ENCODE measurements around the gene PTPRT. TPM values are rescaled to one million over a fixed set of nuclear protein-coding genes. Genes with fewer than 3 reads are reported as not detected.

PTPRT gene
- total RNA-seq, 1 donor from 2014 or later = not detected

DNA sequence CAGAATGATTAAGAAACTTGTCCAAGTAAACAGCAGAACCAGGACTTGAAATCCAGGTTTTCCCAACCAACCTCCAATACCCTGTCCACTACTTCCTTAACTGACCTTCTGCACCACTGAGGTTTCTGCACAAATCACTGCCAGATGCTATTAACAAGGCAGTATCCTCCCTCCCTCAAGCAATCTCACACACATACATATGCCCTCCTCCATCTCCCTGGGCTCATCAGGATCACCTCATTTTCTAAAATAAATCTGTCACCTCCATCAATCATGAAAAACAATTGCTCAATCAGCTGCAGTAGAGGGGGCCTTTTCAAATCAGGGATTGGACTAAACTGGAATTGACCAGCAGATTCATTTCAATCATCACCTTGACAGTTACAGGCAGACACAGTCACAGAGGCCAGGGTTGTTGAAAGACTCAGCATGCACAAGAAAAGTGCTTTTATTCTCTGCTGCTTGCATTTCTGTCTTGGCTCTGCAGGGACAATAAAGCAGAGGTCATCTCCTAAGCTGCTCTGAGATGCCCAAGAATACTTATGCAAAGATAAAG is 539.4 kb downstream of the PTPRT start:
- DNase-seq (ENCODE audit: extremely low read depth, low read depth, low spot score) = no peak

DNA sequence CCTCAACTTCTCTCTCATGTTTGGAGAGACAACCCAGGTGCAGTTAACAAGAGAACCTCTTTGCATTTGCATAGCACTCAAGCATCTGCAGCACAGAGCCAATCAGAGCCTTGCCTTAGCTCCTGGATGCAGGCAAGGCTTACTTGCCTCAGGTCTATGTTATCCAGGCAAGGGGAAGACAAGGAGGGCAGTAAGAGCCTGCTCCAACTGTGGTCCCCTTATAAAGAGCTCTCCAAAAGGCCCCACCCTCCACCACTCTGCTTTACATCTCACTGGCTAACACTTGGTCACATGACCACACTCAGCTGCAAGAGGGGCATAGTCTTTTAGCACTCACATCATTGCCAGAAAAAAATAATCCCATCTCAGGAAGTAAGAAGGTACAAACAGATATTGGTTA is 540.0 kb downstream of the PTPRT start:
- DNase-seq (ENCODE audit: extremely low read depth, low read depth, low spot score) = no peak

- no peak for DNase-seq (ENCODE audit: extremely low read depth, low read depth, low spot score)
Observed at GRCh38 chr20:42646250-42646649, 543.5 kb downstream of the PTPRT start.

GRCh38 chr20:42641886-42642285 is 547.8 kb downstream of the PTPRT start:
- no peak for DNase-seq (ENCODE audit: extremely low read depth, low read depth, low spot score)

DNA sequence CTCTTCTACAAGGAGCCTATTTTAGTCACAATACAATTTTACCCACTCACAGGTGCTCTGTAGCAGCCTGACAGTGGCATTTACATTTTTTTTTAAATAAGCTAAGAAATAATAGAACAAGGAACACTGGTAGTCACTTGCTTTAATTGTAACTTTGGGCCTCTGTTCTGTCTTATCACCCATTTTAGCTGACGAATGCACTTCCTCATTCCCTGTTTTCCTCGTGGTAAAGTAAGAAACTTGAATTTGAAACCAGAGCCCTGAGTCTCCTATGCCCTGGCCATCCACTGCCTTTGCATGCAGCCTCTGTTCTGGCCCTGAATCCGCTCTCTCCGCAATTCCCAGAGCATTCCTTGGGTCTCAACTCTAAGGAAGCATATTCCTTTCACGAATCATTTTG is 550.6 kb downstream of the PTPRT start:
- DNase-seq (ENCODE audit: extremely low read depth, low read depth, low spot score) = no peak

GRCh38 chr20:42635699-42636411 is 553.9 kb downstream of the PTPRT start:
- DNase-seq (ENCODE audit: extremely low read depth, low read depth, low spot score) = no peak

DNA sequence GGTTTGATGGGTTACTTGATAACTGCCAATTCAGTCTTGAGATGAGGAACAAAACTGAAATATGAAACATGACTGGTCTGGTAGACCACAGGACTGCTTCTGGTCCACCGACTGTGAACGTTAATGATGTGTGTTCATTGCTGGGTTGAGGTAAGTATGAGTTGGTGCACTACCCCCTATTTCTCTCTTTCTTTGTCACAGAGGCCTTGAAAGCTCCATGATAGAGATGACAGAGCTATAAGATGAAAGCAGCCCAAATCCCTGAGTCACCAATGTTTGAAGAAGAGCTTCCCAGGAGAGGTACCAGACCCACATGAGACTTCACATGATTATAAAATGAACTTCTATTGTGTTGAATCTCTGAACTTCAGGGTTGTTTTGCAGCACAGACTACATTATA is 555.5 kb downstream of the PTPRT start:
- DNase-seq (ENCODE audit: extremely low read depth, low read depth, low spot score) = no peak

GRCh38 chr20:42628683-42629082 is 561.0 kb downstream of the PTPRT start:
- DNase-seq (ENCODE audit: extremely low read depth, low read depth, low spot score) = no peak

- no peak for DNase-seq (ENCODE audit: extremely low read depth, low read depth, low spot score)
Observed at GRCh38 chr20:42613076-42613475, 576.6 kb downstream of the PTPRT start.

GRCh38 chr20:42611889-42612837 is 577.5 kb downstream of the PTPRT start:
- DNase-seq (ENCODE audit: extremely low read depth, low read depth, low spot score) = no peak

DNA sequence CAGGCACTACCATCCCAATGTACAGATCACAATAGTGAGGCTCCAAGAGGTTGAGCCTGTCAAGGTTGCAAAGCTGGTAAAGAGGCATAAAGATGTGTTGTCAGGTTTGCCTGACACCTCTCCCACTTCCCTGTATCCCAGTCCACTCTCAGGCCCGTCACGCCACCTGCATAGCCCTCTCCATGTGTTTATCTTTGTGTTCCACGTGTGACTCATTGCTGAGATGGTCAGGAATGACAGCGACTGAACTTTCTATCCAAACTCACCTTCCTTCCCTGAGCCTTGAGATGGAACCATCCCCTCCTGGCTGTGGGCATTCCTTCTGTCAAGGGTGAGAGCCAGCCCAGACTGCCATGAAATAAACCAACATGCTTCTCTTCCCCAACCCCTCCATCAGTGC is 578.3 kb downstream of the PTPRT start:
- no peak for DNase-seq (ENCODE audit: extremely low read depth, low read depth, low spot score)

DNA sequence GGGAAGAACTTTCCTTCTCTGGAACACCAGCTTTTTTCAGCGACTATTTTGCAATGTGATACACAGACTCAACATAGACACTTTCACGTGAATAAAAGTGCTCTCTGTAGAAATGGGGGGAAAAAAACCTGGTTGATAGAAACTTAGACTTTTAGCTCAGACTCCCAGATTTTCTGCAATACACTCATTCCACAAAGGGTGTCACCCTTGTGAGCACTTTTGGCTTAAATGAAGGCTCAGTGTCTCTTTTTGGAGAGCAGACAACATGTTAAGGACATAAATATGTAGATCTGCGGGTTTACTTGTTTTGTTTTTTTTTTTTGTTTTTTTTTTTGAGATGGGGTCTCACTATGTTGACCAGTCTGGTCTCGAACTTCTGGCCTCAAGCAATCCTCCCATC is 579.6 kb downstream of the PTPRT start:
- no peak for DNase-seq (ENCODE audit: extremely low read depth, low read depth, low spot score)

- DNase-seq (ENCODE audit: extremely low read depth, low read depth, low spot score) = no peak
Observed at GRCh38 chr20:42609618-42610017, 580.1 kb downstream of the PTPRT start.

GRCh38 chr20:42604998-42605956 is 584.4 kb downstream of the PTPRT start:
- no peak for DNase-seq (ENCODE audit: extremely low read depth, low read depth, low spot score)

DNA sequence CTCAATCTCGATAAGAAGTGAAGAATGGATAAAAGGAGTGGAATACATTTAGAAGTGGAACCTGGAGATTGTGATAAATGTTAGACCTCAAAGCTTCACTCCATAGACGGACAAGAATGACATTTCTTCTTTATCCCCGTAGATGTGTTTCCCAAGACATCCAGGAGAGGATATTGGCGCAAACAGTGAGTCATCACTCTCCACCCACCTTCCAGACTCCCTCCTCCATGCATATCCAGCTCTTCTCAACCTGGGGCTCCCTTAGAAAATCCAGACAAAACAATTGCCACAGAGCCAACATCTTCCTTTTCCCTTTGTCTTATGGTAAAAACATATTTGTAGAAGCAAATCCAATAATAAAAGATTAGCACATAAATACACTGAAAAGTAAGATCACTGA is 586.1 kb downstream of the PTPRT start:
- no peak for DNase-seq (ENCODE audit: extremely low read depth, low read depth, low spot score)

DNA sequence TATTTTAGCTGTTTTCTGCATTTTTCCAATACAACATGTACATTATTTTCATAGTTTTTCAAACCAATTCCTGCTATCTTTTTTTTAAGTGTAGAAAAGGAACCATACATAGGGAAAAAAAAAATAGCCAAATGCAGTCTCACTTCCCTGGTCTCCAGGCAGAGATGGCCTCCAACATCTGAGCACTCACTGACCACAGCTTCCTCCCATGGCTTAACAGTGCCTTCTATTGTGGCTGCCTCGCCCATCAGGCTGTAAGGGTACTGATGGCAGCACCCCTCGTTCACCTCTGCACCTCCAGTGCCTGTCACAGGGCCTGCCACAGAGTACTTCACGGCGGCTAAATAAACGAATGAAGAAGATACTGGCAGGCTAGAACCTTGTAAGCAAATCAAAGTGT is 591.1 kb downstream of the PTPRT start:
- DNase-seq (ENCODE audit: extremely low read depth, low read depth, low spot score) = no peak

- DNase-seq (ENCODE audit: extremely low read depth, low read depth, low spot score) = no peak
Observed at GRCh38 chr20:42595625-42596024, 594.1 kb downstream of the PTPRT start.

DNA sequence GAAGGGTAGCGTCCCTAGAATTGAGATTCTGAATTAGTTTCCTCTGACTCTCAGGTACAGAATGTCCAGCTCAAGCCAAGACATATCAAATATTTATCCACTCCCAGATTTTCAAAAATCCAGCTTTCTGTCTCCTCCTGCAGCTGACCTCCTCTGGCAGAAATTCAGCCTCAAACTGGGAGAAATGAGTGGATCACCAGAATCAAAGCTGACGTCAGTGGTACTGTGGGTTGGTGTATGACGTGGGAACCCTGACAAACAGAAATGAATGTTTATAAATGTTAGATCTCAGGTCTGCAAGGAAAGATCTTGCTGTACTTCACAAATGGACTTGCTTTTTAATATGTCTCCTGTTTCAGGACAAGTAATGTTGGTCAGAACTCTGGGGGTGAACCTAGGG is 595.0 kb downstream of the PTPRT start:
- DNase-seq (ENCODE audit: extremely low read depth, low read depth, low spot score) = no peak

GRCh38 chr20:42594011-42594410 is 595.7 kb downstream of the PTPRT start:
- DNase-seq (ENCODE audit: extremely low read depth, low read depth, low spot score) = no peak

DNA sequence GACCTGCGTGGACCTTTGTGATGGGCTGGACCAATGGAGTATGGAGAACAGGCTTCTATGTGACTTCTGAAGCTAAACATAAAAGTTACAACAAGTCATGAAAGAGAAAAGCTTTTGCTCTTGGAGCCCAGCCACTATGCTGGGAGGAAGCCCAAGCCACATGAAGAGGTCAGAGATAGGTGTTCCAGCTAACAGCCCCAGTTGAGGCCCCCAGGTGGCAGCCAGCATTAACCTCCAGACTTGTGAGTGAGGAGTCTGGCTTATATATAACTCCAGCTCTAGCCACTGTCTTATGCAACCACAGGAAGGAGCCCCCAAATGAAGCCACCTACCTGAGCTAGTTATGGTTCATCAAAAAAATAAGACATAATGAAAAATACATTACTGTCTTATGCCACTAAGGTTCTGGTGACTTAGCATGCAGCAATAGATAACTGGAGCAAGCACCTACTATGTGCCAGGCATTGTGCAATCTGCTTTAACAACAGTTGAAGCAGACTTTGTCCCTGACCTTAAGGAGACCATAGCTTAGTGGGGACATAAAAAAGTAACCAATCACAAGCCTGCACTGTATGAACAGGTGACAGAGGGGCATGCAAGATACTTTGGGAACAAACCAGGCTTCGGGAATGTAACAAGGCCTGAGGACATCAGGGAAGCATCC is 599.6 kb downstream of the PTPRT start:
- DNase-seq (ENCODE audit: extremely low read depth, low read depth, low spot score) = no peak

All from glomerular endothelial cell (primary cell).